ENCODE data around the gene RARS2.

RARS2 gene

DNA sequence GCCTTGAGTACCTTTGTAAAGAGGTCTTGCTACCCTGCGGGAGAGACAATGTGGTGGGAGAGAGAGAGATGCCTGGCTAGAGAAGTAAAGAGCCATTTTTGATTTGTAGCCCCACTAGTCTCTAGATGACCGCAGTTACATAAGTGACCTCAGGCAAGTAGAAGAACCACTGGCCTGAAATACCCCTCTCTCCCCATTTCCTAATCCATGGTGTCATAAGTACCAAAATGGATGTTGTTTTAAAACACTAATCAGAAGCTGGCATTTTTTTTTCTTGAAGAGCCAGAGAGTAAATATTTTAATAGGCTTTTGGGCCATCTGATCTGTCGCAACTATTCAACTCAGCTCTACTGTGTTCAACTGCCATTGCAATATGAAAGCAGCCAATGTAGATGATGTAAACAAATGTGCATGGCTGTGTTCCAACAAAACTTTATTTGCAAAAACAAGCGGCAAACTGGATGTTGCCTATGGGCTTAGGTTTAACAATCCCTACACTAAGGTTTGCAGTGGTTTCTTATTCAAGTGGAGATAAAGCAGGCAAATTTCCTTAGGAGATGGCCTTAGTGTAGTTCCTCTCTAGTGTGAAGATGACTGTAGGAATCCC is 36.5 kb downstream of the RARS2 start:
- DNase-seq (ENCODE audit: low spot score), result no peak
- TF ChIP-seq, protein P1, sequence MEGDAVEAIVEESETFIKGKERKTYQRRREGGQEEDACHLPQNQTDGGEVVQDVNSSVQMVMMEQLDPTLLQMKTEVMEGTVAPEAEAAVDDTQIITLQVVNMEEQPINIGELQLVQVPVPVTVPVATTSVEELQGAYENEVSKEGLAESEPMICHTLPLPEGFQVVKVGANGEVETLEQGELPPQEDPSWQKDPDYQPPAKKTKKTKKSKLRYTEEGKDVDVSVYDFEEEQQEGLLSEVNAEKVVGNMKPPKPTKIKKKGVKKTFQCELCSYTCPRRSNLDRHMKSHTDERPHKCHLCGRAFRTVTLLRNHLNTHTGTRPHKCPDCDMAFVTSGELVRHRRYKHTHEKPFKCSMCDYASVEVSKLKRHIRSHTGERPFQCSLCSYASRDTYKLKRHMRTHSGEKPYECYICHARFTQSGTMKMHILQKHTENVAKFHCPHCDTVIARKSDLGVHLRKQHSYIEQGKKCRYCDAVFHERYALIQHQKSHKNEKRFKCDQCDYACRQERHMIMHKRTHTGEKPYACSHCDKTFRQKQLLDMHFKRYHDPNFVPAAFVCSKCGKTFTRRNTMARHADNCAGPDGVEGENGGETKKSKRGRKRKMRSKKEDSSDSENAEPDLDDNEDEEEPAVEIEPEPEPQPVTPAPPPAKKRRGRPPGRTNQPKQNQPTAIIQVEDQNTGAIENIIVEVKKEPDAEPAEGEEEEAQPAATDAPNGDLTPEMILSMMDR (IDR thresholded peaks at IDR 0.05), result no peak
- Histone ChIP-seq H3K27ac (no peak overlapping the region), H3K4me3 (no peak overlapping the region)

- TF ChIP-seq, protein P1 (IDR thresholded peaks at IDR 0.05), result no peak
- no peak overlapping the region for H3K27ac ChIP-seq
- DNase-seq (ENCODE audit: low spot score), result no peak
- no peak overlapping the region for H3K4me3 ChIP-seq
These were observed 38.0 kb downstream of the RARS2 start for GRCh38 chr6:87551799-87552198.

DNA sequence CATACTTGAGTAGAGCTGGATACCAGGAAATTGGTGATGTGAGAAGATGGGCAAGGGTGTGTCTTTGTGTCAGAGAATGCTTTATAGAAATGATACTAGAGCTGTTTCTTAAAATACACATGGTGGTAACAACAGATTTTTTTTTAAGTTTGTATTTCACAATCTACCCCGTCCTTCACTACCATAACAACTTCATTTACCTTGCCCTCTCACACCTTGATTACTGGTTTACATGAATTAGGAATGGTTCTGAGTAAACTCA is 45.4 kb downstream of the RARS2 start:
- TF ChIP-seq, protein P1 (IDR thresholded peaks at IDR 0.05), result no peak
- DNase-seq (ENCODE audit: low spot score), result no peak
- H3K27ac ChIP-seq, result no peak overlapping the region

DNA sequence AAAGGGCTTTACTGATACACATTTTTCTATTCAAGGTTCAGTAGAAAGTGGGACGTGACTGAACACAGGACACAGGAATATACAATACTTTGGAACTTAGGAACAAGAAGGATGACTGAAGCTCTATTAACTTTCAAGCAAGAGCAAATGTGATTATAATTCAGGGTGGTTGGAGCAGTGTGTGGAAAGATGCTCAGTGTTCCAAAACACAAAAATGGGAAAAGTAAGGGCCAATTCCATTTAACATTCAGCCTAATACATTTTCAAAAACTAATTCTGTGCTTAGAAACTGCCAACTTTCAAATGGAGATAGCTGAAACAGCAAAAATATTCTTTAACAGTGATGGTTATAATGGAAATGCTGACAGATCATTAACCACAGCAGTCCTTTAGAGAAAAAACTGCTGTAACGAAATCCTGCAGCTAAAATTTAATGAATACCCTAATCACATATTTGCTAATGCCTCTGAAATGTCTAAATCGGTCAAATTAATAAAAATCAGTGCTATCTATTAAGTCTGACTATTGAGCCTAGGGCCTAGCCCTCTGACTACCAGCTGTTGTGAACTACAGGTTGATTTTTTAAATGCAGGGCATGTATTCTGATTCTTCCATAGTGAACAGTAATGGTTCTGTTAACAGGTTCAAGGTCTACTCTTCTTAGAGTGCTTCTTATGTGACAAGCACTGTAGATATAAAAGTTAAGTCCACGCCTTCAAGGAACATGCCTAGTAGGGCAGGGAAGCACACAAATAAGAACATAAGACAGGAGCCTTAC is 45.9 kb downstream of the RARS2 start:
- Histone ChIP-seq H3K4me3 (no peak overlapping the region), H3K27ac (no peak overlapping the region)
- TF ChIP-seq, protein P1 (IDR thresholded peaks at IDR 0.05), result no peak
- DNase-seq (ENCODE audit: low spot score), result no peak

More for the DNA sequence above, 45.4 kb downstream of the RARS2 start:
- no peak overlapping the region for H3K4me3 ChIP-seq

DNA sequence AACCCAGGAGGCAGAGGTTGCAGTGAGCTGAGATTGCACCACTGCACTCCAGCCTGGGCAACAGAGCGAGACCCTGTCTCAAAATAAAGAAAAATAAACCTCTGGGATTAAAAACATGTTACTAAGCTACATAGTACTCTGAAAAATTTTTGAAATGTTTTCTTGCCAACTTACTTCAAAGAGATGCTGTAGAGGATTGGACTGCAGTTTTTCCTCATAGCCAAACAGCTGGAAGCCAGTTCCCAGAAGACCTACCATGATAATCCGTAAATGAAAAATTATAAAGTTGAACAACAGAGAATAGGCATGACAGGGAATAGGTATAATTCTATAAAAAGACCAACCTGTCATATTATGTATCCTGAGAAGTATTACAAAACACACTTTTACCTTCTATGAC is 48.0 kb downstream of the RARS2 start:
- TF ChIP-seq, protein P1 (IDR thresholded peaks at IDR 0.05), result no peak
- Histone ChIP-seq H3K4me3 (no peak overlapping the region), H3K27ac (peak overlapping the region in 1 of 2 donors; percentile 54)
- no peak for DNase-seq (ENCODE audit: low spot score)

DNA sequence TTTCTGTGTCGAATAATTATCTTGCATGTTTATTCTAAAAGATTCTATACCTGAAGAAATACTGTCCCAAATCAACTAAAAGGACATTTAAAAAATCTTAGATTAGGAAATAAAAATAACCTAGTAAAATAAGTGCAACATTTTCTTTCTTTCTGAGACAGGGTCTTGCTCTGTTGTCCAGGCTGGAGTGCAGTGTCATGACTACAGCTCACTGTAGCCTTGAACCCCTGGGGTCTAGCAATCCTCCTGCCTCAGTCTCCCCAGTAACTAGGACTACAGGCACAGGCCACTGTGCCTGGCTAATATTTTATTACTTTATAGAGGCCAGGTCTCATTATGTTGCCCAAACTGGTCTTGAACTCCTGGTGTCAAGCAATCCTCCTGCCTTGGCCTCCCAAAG is 48.7 kb downstream of the RARS2 start:
- no peak overlapping the region for H3K4me3 ChIP-seq
- no peak for DNase-seq (ENCODE audit: low spot score)
- TF ChIP-seq, protein P1 (IDR thresholded peaks at IDR 0.05), result no peak
- H3K27ac ChIP-seq, result peak overlapping the region in 1 of 2 donors; percentile 54

- no peak for DNase-seq (ENCODE audit: low spot score)
- H3K27ac ChIP-seq, result no peak overlapping the region
- no peak overlapping the region for H3K4me3 ChIP-seq
- TF ChIP-seq, protein P1 (IDR thresholded peaks at IDR 0.05), result no peak
These were observed 49.2 kb downstream of the RARS2 start for GRCh38 chr6:87540539-87540938.
